PFSK-1 (cell line): ENCODE data around the gene TLCD2.

Experiments used
- FOXP2 ChIP-seq: optimal IDR thresholded peaks from 2 replicates; pipeline ENCODE3; 2011; ENCODE audit warnings: borderline replicate concordance, control low read depth, inconsistent platforms; ENCODE audit not compliant: insufficient read depth; ENCODE audit errors: extremely low read length, extremely low read depth
- POLR2AphosphoS5 ChIP-seq: IDR thresholded peaks from 2 replicates; pipeline ENCODE4 v1.6.1; 2012; ENCODE audit warnings: low read depth, mild to moderate bottlenecking, control low read depth, low read length, moderate library complexity
- SIN3A ChIP-seq: IDR thresholded peaks from 2 replicates; pipeline ENCODE4 v1.6.1; 2012; ENCODE audit warnings: mild to moderate bottlenecking, low read length, moderate library complexity, borderline replicate concordance; ENCODE audit not compliant: insufficient read depth
- TAF1 ChIP-seq: IDR thresholded peaks from 2 replicates; pipeline ENCODE4 v1.6.1; 2012; ENCODE audit warnings: low read length, control low read depth, borderline replicate concordance; ENCODE audit not compliant: insufficient read depth
- TF ChIP-seq, protein P1 (sequence below), 2 experiments: IDR thresholded peaks; 2 replicates each; pipeline versions ENCODE4 v1.6.1 to v1.8.0; 2011 to 2012; ENCODE audit warnings: low read depth in 2 of 2, low read length in 2 of 2, control low read depth in 1 of 2, inconsistent platforms in 1 of 2, mild to moderate bottlenecking in 1 of 2, moderate library complexity in 1 of 2; ENCODE audit not compliant: insufficient read depth in 1 of 2

Gene TLCD2

DNA sequence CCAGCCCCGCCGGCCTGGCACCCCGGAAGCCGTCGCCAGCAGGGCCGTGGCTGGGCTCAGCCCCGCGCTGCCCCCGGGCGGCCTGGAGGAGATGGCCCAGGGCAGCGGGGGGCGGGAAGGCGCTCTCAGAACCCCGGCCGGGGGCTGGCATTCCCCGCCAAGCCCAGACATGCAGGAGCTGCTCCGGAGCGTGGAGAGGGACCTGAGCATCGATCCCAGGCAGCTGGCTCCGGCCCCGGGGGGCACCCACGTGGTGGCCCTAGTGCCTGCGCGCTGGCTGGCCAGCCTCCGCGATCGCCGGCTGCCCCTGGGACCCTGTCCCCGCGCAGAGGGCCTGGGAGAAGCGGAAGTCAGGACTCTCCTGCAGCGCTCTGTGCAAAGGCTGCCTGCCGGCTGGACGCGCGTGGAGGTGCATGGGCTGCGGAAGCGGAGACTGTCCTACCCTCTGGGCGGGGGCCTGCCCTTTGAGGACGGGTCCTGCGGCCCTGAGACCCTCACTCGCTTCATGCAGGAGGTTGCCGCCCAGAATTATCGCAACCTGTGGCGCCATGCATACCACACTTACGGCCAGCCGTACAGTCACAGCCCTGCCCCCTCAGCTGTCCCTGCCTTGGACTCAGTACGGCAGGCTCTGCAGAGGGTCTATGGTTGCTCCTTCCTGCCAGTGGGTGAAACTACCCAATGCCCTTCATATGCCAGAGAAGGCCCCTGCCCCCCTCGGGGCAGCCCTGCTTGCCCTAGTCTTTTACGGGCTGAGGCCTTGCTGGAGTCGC is 14.9 kb upstream of the TLCD2 start:
- TF ChIP-seq, protein P1, sequence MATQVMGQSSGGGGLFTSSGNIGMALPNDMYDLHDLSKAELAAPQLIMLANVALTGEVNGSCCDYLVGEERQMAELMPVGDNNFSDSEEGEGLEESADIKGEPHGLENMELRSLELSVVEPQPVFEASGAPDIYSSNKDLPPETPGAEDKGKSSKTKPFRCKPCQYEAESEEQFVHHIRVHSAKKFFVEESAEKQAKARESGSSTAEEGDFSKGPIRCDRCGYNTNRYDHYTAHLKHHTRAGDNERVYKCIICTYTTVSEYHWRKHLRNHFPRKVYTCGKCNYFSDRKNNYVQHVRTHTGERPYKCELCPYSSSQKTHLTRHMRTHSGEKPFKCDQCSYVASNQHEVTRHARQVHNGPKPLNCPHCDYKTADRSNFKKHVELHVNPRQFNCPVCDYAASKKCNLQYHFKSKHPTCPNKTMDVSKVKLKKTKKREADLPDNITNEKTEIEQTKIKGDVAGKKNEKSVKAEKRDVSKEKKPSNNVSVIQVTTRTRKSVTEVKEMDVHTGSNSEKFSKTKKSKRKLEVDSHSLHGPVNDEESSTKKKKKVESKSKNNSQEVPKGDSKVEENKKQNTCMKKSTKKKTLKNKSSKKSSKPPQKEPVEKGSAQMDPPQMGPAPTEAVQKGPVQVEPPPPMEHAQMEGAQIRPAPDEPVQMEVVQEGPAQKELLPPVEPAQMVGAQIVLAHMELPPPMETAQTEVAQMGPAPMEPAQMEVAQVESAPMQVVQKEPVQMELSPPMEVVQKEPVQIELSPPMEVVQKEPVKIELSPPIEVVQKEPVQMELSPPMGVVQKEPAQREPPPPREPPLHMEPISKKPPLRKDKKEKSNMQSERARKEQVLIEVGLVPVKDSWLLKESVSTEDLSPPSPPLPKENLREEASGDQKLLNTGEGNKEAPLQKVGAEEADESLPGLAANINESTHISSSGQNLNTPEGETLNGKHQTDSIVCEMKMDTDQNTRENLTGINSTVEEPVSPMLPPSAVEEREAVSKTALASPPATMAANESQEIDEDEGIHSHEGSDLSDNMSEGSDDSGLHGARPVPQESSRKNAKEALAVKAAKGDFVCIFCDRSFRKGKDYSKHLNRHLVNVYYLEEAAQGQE (IDR thresholded peaks at IDR 0.05; ENCODE audit: insufficient read depth in 1 of 2, low read depth in 2 of 2, low read length in 2 of 2): no peak
- TF ChIP-seq SIN3A: no peak

DNA sequence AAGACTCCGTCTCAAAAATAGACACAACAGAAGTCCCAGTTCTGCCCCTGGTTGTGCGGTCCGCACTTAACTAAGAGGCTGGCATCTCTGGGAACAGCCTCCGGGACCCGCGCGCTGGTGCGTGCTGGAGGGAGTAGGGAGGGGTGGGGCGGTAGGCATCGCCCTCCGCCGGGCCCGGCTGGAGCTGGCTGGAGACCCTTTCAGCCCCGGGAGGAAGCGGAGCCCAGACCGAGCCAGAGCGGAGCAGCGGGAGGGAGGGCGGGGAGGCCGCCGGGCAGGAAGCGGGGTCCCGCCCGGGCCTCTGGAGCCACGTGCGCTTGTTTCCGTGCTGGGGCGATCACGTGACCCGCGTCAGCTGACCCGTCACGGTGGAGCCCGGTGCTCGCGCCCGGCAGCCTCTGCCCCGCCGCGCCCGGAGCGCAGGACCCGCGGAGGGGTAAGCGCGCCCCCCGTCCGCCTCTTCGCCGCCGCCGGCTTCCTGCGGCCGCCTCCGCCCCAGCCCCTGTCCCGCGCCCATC is 14.2 kb upstream of the TLCD2 start, which contains the start of gene WDR81:
TSS of gene WDR81 (plus strand) at position 354 of the 518 bp plus-strand sequence. CDS start 256 bp downstream, outside the sequence.
- TF ChIP-seq, protein P1 (IDR thresholded peaks at IDR 0.05; ENCODE audit: insufficient read depth in 1 of 2, low read depth in 2 of 2, low read length in 2 of 2): no peak
- TF ChIP-seq SIN3A: peak; percentile 99; the same call in 1 of the 2 replicates
- TF ChIP-seq POLR2AphosphoS5: 0 out of 2 replicates have a peak, but pooled peaks have one; percentile 38
- peak; percentile 35; the same call in 1 of the 2 replicates for TF ChIP-seq TAF1
- TF ChIP-seq FOXP2: peak; percentile 79

DNA sequence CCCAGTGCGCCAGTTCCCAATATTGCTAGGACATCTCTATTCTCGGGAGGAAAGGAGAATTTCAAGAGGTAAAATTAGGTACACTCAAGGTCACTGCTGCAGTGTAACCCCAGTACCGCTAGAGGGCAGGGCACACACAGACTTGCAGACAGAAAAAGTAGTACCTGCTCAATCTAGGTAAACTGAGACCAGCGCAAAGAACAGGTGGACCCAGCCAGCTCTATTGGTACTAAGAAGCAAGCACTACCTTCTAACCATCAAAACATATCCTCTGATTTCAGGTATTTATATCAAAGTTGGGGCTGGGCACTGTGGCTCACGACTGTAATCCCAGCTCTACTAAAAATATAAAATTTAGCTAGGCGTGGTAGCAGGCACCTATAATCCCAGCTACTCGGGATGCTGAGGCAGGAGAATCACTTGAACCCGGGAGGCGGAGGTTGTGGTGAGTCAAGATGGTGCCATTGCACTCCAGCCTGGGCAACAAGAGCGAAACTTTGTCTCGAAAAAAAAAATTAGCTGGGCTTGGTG is 10.7 kb upstream of the TLCD2 start:
- TF ChIP-seq TAF1: no peak
- TF ChIP-seq SIN3A: peak; percentile 27; the same call in 1 of the 2 replicates

DNA sequence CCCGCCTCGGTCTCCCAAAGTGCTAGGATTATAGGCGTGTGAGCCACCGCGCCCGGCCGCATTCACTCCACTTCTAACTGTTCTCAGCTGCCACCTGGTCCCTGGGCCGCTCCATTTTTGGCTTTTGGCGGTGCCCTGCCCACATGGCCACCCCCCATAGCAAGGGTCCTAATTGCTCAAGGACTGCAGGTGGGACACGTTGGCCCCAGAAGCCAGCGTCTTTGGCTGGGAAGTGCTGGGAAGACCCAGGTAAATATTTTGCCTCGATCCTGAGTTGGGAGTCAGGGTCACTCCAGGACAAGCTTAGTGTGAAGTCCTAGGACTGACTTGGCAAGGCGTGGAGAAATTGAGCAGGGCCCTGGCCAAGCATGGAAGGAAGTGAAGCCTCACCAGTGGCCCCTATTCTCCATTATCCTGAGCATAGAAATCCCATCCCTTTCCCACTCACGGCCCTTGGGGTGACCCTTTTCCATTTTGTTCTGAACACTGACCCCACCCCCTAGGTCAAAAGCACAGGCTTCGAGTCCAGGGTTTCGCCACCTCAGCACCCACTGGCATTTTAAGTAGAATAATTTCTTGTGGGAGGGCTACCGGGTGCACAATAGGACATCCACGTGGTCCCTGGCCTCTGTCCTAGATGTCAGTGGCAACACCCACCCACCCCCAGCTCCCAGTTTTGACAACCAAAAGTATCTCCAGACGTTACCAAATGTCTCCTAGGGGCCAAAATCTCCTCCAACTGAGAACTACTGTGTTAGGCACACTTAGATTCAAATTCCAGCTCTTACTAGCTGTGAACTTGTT is 8.4 kb upstream of the TLCD2 start:
- TF ChIP-seq SIN3A (no peak), POLR2AphosphoS5 (no peak), TAF1 (no peak), FOXP2 (no peak)
- TF ChIP-seq, protein P1 (IDR thresholded peaks at IDR 0.05; ENCODE audit: insufficient read depth in 1 of 2, low read depth in 2 of 2, low read length in 2 of 2): no peak

DNA sequence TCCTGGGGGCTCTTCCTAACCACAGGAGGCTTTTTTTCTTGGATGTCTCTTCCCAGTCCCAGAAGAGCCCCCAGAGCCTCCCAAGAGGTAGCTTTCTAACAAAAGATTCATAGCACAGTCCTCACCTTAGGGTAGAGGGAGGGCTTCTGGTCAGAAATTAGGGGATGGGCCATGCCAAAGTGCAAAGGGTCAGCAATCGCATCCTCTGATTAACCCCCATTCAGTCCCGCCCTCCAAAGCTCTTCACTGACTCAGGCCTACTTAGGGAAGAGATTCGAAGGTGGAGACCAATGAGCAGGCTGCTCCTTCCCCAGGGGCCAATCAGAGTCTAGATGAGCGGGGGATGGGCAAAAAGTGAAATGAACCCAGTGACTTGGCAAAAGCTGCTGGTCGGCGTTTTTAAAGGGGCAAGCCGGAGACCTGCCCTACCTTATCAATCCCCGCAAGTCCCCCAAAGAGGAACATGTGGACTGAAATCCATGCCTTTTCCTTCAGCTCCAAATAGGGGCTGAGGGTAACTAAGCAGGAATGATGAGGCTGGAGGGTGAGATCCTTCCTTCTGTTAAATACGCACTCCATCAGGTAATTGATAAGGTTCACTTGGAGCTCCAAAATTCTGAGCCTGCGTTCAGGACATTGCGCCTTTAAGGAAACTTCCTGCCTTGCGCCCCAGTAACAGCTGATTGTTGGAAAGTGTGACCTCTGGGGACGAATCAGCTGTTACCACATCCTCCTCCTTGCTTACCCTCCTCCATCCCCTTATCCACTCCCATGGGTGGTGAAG is 6.9 kb upstream of the TLCD2 start:
- peak; percentile 82; the same call in 1 of the 2 replicates for TF ChIP-seq POLR2AphosphoS5
- peak; percentile 35 for TF ChIP-seq FOXP2
- TF ChIP-seq, protein P1 (IDR thresholded peaks at IDR 0.05; ENCODE audit: insufficient read depth in 1 of 2, low read depth in 2 of 2, low read length in 2 of 2): no peak
- TF ChIP-seq SIN3A: peak; percentile 45; the same call in 1 of the 2 replicates
- TF ChIP-seq TAF1: peak; percentile 70; the same call in 1 of the 2 replicates
